Subcutaneous adipose tissue (tissue), 4 donors: ENCODE results near the gene ALDH7A1. TPM values are rescaled to one million over a fixed set of nuclear protein-coding genes. Genes with fewer than 3 reads are reported as not detected.

ENCODE experiments used
- total RNA-seq, 4 donors: library from RNA; depleted of rRNA; stranded (reverse); fragments of >200 nt; gene quantifications; one replicate each; pipeline ENCODE4 v1.1.0, GENCODE V29; 2016
- TF ChIP-seq, protein P1 (sequence below): fragments of 450-650 bp; IDR thresholded peaks from one replicate; pipeline ENCODE4 v1.5.1; 2016; ENCODE audit warnings: low read depth, mild to moderate bottlenecking, control low read depth, antibody characterized with exemption, moderate library complexity

The ALDH7A1 gene
- total RNA-seq, 4 donors from 2014 or later: 20.2 to 35.8 (median 27.6) TPM

DNA sequence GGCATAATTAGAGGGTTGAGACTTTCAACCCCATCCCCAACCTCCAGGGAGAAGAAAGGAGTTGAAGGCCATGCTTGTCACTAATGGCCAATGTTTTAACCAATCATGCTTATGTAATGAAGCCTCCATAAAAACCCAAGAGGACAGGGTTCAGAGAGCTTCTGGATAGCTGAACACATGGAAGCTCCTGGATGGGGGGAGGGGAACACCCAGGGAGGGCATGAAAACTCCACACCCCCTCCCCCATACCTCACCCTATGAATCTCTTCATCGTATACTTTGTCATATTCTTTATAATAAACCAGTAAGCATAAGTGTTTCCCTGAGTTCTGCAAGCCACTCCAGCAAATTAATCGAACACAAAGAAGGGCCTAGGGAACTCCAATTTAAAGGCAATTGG, 81.7 kb downstream of the ALDH7A1 start:
- TF ChIP-seq, protein P1, sequence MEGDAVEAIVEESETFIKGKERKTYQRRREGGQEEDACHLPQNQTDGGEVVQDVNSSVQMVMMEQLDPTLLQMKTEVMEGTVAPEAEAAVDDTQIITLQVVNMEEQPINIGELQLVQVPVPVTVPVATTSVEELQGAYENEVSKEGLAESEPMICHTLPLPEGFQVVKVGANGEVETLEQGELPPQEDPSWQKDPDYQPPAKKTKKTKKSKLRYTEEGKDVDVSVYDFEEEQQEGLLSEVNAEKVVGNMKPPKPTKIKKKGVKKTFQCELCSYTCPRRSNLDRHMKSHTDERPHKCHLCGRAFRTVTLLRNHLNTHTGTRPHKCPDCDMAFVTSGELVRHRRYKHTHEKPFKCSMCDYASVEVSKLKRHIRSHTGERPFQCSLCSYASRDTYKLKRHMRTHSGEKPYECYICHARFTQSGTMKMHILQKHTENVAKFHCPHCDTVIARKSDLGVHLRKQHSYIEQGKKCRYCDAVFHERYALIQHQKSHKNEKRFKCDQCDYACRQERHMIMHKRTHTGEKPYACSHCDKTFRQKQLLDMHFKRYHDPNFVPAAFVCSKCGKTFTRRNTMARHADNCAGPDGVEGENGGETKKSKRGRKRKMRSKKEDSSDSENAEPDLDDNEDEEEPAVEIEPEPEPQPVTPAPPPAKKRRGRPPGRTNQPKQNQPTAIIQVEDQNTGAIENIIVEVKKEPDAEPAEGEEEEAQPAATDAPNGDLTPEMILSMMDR: no peak

DNA sequence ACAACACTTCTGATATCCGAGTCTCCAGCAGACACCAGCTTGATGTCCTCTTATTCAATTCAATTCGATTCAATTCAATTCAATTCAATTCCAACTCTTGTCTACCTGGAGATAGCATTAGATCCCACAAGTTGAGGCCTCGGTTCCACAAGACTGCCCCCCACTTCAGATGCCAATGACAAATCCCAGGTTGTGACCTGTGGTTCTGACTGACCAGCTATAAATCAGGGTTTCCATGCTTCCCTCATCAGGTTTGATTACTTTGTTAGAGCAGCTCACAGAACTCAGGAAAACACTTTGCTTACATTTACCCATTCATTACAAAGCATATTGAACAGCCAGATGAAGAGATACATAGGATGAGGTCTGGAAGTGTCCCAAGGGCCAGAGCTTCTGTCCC, 82.6 kb downstream of the ALDH7A1 start:
- TF ChIP-seq, protein P1: no peak

DNA sequence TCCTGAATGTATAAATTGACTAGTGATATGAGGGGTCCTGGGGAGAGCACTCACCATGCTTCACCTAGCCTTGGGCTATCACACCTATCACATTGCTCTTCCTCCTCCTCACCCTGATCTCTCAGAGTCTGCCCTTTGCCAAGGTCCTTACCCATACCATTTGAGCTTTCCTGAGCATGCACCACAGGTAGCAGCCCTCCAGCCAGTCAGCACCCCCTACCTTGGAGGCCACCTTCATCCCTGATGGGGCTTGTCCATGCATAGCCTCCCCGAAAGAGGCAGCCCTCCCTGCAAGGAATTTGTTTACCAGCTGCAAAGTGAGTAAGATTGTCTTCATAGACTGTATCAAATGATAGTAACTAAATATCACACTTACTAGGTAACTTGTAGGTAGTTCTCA, 83.1 kb downstream of the ALDH7A1 start:
- TF ChIP-seq, protein P1: no peak

GRCh38 chr5:126509339-126509738, 85.7 kb downstream of the ALDH7A1 start:
- TF ChIP-seq, protein P1: no peak

DNA sequence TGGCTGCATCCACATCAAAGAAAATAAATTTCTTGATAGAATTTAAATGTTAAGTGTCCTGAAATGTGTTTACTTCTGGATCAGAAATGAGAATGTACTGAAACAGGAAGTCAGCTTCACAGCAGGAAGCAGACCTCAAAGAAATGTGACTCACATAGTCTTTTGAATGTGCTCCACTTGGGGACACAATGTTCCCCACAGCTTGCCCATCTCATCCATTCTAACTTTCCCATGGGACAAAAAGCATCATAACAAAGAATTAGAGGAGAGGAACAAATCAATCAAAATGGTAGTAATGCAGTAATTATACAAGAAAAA, 86.1 kb downstream of the ALDH7A1 start:
- TF ChIP-seq, protein P1: no peak

DNA sequence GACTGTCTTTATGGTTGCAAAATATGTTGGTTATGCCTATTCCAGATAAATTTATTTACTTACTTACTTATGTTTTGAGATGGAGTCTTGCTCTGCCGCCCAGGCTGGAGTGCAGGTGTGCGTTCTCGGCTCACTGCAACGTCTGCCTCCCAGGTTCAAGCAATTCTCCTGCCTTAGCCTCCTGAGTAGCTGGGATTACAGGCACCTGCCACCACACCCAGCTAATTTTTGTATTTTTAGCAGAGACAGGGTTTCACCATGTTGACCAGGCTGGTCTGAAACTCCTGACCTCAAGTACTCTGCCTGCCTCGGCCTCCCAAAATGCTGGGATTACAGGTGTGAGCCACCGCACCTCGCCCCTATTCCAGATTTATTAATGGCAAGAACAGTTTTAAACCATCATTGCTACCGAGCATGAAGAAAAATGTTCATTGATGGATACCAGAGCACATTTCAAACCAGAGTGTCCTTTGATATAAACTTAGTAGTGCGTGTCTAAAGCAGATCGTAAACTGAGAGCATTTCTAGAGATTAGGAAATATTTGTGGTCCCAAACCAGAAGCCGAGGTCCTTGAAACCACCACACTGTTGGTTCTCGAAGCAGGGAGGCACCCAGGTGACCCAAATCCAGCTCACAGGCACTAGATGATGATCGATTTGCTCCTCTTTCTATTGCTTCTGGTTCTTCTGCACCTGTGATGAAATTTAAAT, 86.6 kb downstream of the ALDH7A1 start:
- TF ChIP-seq, protein P1: no peak

DNA sequence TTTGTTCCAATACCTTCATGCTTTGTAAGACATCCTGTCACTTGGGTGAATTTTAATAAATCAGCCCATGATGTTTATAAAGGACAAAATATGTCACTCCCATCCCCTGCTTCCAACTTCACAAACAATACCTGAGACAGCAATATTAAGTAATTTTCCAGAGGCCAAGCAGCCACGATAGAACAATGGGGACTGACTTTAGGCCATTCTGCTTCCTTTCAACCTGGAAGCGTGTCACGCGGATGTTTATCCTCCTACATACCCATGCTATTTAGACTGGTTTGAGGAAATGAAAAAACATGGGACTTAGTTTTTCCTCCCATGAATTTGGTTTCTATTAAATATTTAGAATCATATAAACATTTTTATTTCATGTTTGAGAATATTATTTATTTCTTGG, 88.9 kb downstream of the ALDH7A1 start:
- TF ChIP-seq, protein P1: no peak
